Activated CD4-positive, alpha-beta memory T cell treated with anti-CD3 and anti-CD28 coated beads for 36 hours (primary cell): ENCODE results near the gene TXLNA. TPM values are rescaled to one million over a fixed set of nuclear protein-coding genes. Genes with fewer than 3 reads are reported as not detected.
A peak's percentile ranks its signal among the peaks of the same experiment; 100 is the strongest.

Experiments used
- CTCF ChIA-PET: fragments of 350-600 bp; sonication (Branson Sonifier 250); formaldehyde crosslinking; loops from one replicate; lab custom pipeline; 2021; ENCODE audit warnings: antibody characterized with exemption, inconsistent platforms; lab: Charles Lee
- POLR2A ChIA-PET: fragments of 350-600 bp; sonication (Branson Sonifier 250); formaldehyde crosslinking; loops from one replicate; lab custom pipeline; 2021; ENCODE audit warnings: antibody characterized with exemption; lab: Charles Lee
- DNase-seq: peaks from one replicate; pipeline ENCODE4 v3.0.0-alpha.2; 2020
- H3K27ac Mint-ChIP-seq: one replicate; pipeline ENCODE4 v1.8.0; 2021; ENCODE audit warnings: mixed read lengths
- H3K27me3 Mint-ChIP-seq: one replicate; pipeline ENCODE4 v1.8.0; 2021; ENCODE audit warnings: mixed read lengths
- H3K36me3 Mint-ChIP-seq: one replicate; pipeline ENCODE4 v1.8.0; 2021; ENCODE audit warnings: mixed read lengths
- H3K4me1 Mint-ChIP-seq: one replicate; pipeline ENCODE4 v1.8.0; 2021; ENCODE audit warnings: low read depth, mixed read lengths
- H3K4me3 Mint-ChIP-seq: one replicate; pipeline ENCODE4 v1.8.0; 2021; ENCODE audit warnings: mild to moderate bottlenecking, mixed read lengths
- H3K9me3 Mint-ChIP-seq: one replicate; pipeline ENCODE4 v1.8.0; 2021; ENCODE audit warnings: mixed read lengths
- intact Hi-C: fragments of 100-400 bp; cut with micrococcal nuclease; formaldehyde crosslinking; loops from one replicate; pipeline ENCODE4 v1.15.1; 2023
- total RNA-seq, 2 experiments: library from RNA; stranded (reverse); gene quantifications; one replicate each; pipeline ENCODE4 v1.2.3, GENCODE V29; 2021

TXLNA gene
- total RNA-seq, 2 experiments from 2014 or later: 77.4 to 78.2 TPM

DNA sequence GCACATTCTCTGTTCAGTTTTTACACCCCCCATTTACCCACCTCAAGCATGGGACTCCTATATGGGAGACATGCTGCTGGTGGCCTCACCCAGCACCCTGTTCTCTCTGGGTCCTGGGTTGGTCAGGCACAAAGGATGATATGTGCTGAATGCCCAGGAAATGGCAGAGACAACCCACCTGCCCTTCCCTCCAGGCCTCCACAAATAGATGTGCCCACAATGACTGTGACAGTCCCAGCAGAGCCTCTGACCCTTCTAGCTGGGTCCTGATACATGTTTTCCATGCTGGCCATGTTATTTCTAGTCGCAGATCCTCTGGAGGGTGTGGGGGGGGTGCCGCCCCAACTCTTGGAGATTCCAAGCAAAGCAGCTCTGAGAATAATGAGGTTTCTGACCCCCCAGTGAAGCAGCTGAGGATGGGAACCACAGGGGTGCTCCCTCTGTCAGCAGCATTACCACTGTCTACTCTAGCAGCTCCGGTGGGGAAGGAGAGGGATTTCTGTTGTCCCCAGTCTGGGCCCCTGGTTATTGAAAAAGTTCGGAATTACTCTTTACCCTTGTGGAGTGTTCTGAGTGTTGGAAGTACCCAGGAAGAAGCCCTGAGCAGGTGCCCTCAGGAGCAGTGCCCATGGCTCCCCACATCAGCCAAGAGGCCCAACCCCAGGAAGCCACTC is 19.7 kb downstream of the TXLNA start:
- no peaks in the 10 kb centered on the region for H3K9me3 Mint-ChIP-seq
- DNase-seq: no peak
- CTCF ChIA-PET: interaction anchor here (0.7 to 4.0 kb wide), 2 partner anchors 10 to 17 kb away, joined by 3 to 22 read pairs; partner anchors contain the start of gene DCDC2B
- peaks cover 32% of the 10 kb centered on the region for H3K36me3 Mint-ChIP-seq
- peaks cover 60% of the 10 kb centered on the region for H3K4me1 Mint-ChIP-seq
- H3K4me3 Mint-ChIP-seq: no peak overlapping the region
- intact Hi-C loops: no loop called here
- no peaks in the 10 kb centered on the region for H3K27me3 Mint-ChIP-seq
- H3K27ac Mint-ChIP-seq: no peak overlapping the region
- POLR2A ChIA-PET: interaction anchor here (0.6 to 1.0 kb wide), 2 partner anchors 9 to 17 kb away, joined by 3 read pairs; no protein-coding TSS in a partner anchor

DNA sequence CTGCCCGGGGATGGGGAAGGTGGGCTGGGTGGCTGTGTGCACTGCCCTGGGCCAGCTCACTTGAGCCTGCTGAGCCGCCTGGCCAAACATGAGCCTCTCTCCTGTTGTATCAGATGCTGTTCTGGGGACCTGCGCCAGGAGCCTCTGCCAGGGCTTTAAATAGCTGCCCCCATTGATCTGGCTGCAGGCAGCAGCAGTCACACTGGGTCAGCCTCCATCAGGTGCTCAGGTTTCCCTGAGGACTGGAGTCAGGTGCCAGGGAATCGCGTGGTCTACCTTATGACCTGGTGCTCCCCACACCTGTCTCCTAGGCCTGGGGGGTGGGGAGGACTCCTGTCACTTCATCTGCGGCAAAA is 20.2 kb downstream of the TXLNA start:
- Mint-ChIP-seq H3K27ac (no peak overlapping the region), H3K36me3 (peaks cover 27% of the 10 kb centered on the region), H3K4me1 (peaks cover 57% of the 10 kb centered on the region), H3K9me3 (no peaks in the 10 kb centered on the region), H3K27me3 (no peaks in the 10 kb centered on the region), H3K4me3 (peak overlapping the region; percentile 69)
- intact Hi-C loops: loop anchor here (2.0 kb wide), 2 partner anchors 19 to 23 kb away; partner anchors contain the start of genes EIF3I and TMEM234
- ChIA-PET CTCF (interaction anchor here (1.0 to 4.0 kb wide), 3 partner anchors 16 to 201 kb away, joined by 3 to 22 read pairs (median 3); no protein-coding TSS in a partner anchor), POLR2A (interaction anchor here (1.0 to 2.6 kb wide), 4 partner anchors 18 to 452 kb away, joined by 3 to 16 read pairs (median 4); partner anchors contain the start of genes RBBP4 and TXLNA)
- DNase-seq: no peak

DNA sequence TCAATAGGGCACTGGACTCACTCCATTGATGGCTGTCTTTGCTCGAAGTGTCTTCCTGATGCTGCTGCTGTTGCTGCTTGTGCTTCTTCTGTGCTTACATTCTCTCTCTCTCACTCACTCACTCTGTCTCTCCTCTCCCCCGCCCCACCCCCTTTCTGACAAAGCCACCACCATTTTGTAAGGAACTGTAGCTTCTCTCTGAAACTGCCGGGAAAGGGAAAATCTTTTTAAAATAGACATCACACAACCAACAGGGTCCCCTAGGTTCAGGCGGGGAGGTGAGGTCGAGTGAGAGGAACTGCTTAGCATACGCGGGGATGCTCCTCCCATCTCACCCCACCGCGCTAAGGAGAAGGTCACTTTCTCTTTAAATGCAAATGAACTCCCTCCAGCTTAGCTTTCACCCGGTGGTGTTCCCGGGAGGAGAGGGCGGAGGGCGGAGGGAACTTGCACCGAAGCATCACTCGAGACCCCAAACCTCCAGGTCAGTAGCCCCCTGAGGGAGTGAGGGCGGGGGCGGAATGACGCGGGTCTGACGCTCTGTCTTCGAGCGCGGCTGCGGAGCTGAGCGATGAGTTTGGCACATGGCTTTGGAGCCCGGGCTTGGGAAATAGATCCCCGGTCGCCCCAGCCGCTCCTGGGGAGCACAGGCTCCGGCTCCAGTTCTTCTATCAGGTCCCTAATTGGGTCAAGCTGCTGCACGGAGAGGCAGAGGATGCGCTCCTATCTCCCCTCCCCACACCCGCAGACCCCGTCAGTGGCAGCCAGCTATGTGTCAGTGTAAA is 20.9 kb downstream of the TXLNA start, which contains the start of gene CCDC28B:
TSS of gene CCDC28B (plus strand) at position 370 of the 785 bp plus-strand sequence. CDS start 1,341 bp downstream, outside the sequence.
- H3K4me3 Mint-ChIP-seq: peak within 1 kb of the TSS; percentile 81
- peak within 1 kb of the TSS; percentile 80 for H3K27ac Mint-ChIP-seq
- peak; percentile 67 for DNase-seq
- H3K9me3 Mint-ChIP-seq: no peaks in the 10 kb centered on the region
- ChIA-PET POLR2A (interaction anchor here (0.6 to 2.6 kb wide), 7 partner anchors 15 to 451 kb away, joined by 3 to 16 read pairs (median 4); partner anchors contain the start of genes LCK, MARCKSL1, RBBP4 and TXLNA), CTCF (interaction anchor here (1.0 to 4.0 kb wide), 5 partner anchors 15 to 200 kb away, joined by 3 to 22 read pairs (median 3); no protein-coding TSS in a partner anchor)
- no peaks in the 10 kb centered on the region for H3K27me3 Mint-ChIP-seq
- H3K4me1 Mint-ChIP-seq: peaks cover 51% of the 10 kb centered on the region
- H3K36me3 Mint-ChIP-seq: peaks cover 21% of the 10 kb centered on the region
- intact Hi-C loops: loop anchor here (1.0 to 2.0 kb wide), 3 partner anchors 20 to 50 kb away; partner anchors contain the start of genes EIF3I and TMEM234

DNA sequence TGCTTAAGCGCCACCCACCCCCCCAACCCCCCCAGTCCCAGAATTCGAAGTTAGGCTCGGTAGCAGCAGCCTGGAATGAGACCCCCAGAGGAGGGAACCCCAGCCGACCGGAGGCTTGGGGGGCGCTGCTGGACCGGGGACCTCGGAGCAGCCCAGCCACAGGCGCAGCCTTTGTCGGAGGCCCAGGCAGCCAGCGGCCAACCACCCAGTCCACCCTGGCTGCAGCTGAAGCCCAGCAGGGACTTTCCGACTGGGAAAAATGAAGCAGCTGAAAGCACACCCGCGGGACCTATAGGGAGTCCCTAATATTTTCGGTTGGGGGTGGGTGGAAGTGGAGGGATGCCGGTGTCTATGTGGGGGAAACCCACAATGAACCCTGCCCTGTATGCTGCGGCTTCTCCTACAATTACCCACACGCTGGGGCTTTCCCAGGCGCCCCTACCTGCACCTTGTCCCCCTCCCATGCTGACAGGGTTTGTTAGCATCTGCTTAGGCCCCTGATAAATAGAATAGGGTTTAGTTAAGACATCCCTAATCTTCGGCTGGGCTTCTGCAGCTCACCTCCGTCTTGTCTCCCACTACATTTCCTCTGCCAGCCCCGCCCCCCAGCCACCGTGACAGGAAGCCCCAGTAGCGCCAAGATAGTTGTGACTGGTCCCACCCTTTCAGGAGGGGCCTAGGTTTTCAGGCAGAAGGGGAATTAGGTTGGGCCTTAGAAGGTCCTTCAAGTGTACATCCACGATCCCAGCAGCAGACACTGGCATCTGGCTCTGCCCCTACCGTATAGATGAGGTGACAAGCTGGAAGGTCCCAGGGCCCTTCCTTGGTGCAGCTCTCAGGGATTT is 21.8 kb downstream of the TXLNA start:
- CTCF ChIA-PET: interaction anchor here (1.0 to 4.0 kb wide), 4 partner anchors 15 to 199 kb away, joined by 3 to 22 read pairs (median 8); no protein-coding TSS in a partner anchor
- POLR2A ChIA-PET: interaction anchor here (0.6 to 2.6 kb wide), 7 partner anchors 14 to 135 kb away, joined by 3 to 16 read pairs (median 4); partner anchors contain the start of genes LCK, MARCKSL1 and TXLNA
- Mint-ChIP-seq H3K27me3 (no peaks in the 10 kb centered on the region), H3K36me3 (peaks cover 16% of the 10 kb centered on the region), H3K27ac (peak overlapping the region; percentile 80), H3K4me1 (peaks cover 45% of the 10 kb centered on the region), H3K4me3 (peak overlapping the region; percentile 81), H3K9me3 (no peaks in the 10 kb centered on the region)
- peak; percentile 89 for DNase-seq
- intact Hi-C loops: loop anchor here (1.0 to 2.0 kb wide), 3 partner anchors 20 to 49 kb away; partner anchors contain the start of genes EIF3I and TMEM234

DNA sequence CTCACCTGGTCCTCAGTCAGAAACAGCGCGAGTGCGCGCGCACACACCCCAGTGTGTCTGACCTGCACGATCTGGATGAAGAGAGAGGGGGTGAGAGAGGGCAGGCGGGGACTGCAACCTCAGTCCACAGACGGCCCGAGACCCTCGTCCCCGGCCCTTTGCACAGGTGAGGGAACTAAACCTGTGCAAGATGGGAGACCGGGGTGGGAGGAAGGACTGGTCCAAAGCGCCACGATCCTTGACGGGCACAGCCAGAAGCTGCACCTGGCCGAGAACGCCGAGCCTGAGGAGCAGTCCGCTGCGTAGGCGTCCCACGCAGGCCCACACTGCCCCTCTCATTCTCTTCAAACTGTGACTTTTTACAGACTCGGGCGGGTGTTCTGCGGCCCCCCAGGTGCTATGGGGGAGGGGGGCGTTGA is 25.5 kb downstream of the TXLNA start:
- Mint-ChIP-seq H3K4me1 (peaks cover 37% of the 10 kb centered on the region), H3K36me3 (peaks cover 2% of the 10 kb centered on the region), H3K27ac (no peak overlapping the region), H3K4me3 (peak overlapping the region; percentile 89), H3K9me3 (no peaks in the 10 kb centered on the region), H3K27me3 (no peaks in the 10 kb centered on the region)
- CTCF ChIA-PET: interaction anchor here (1.8 to 3.7 kb wide), 2 partner anchors 11 to 43 kb away, joined by 9 to 31 read pairs; partner anchors contain the start of gene FAM167B
- DNase-seq: no peak
- POLR2A ChIA-PET: interaction anchor here (0.6 to 2.8 kb wide), 5 partner anchors 11 to 614 kb away, joined by 3 to 19 read pairs (median 3); partner anchors contain the start of gene TXLNA
- intact Hi-C loops: no loop called here

GRCh38 chr1:32205401-32206370 is 26.2 kb downstream of the TXLNA start, which contains the start of gene IQCC:
TSS of gene IQCC (plus strand) at chr1:32205671. CDS start at chr1:32205682, 11 bp downstream.
- POLR2A ChIA-PET: interaction anchor here (0.5 to 2.8 kb wide), 10 partner anchors 8 to 613 kb away, joined by 3 to 19 read pairs (median 3); partner anchors contain the start of gene TXLNA
- Mint-ChIP-seq H3K27ac (peak within 1 kb of the TSS; percentile 58), H3K4me3 (peak within 1 kb of the TSS; percentile 89), H3K36me3 (peaks cover 2% of the 10 kb centered on the region), H3K4me1 (peaks cover 32% of the 10 kb centered on the region), H3K9me3 (no peaks in the 10 kb centered on the region), H3K27me3 (no peaks in the 10 kb centered on the region)
- CTCF ChIA-PET: interaction anchor here (0.7 to 3.7 kb wide), 5 partner anchors 10 to 132 kb away, joined by 3 to 31 read pairs (median 4); partner anchors contain the start of genes FAM167B, MARCKSL1 and TMEM39B
- peak; percentile 92 for DNase-seq
- intact Hi-C loops: no loop called here

DNA sequence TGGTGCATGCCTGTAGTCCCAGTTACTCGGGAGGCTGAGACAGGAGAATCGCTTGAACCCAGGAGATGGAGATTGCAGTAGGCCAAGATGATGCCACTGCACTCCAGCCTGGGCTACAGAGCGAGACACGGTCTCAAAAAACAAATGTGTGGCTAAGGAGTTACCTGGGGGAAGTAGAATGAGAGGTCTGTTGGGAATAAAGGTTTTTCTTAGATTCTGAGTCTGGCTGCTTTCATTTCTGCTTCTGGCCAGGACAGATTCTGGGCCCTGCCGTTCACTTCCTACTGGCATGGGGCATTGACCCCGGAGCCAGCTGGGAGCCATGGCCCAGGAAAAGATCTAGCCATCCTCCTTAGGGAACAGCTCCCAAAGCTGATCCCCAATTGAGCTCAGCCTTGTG is 29.0 kb downstream of the TXLNA start:
- intact Hi-C loops: no loop called here
- Mint-ChIP-seq H3K36me3 (peaks cover 2% of the 10 kb centered on the region), H3K27ac (no peak overlapping the region), H3K4me1 (peaks cover 16% of the 10 kb centered on the region), H3K9me3 (no peaks in the 10 kb centered on the region), H3K27me3 (no peaks in the 10 kb centered on the region), H3K4me3 (no peak overlapping the region)
- ChIA-PET CTCF (interaction anchor here (0.5 to 3.7 kb wide), 2 partner anchors 7 to 9 kb away, joined by 3 to 31 read pairs; no protein-coding TSS in a partner anchor), POLR2A (no interaction called here)
- DNase-seq: no peak

GRCh38 chr1:32208891-32209328 is 29.4 kb downstream of the TXLNA start, which contains the start of gene DCDC2B:
TSS of gene DCDC2B (plus strand) at chr1:32209089. CDS start at chr1:32209094, 5 bp downstream.
- no peaks in the 10 kb centered on the region for H3K27me3 Mint-ChIP-seq
- H3K9me3 Mint-ChIP-seq: no peaks in the 10 kb centered on the region
- peaks cover 15% of the 10 kb centered on the region for H3K4me1 Mint-ChIP-seq
- intact Hi-C loops: no loop called here
- POLR2A ChIA-PET: no interaction called here
- no peak within 1 kb of the TSS for H3K27ac Mint-ChIP-seq
- H3K36me3 Mint-ChIP-seq: peaks cover 2% of the 10 kb centered on the region
- DNase-seq: peak; percentile 14
- no peak within 1 kb of the TSS for H3K4me3 Mint-ChIP-seq
- CTCF ChIA-PET: interaction anchor here (0.5 kb wide), 1 partner anchor 10 kb away, joined by 3 read pairs; no protein-coding TSS in a partner anchor

DNA sequence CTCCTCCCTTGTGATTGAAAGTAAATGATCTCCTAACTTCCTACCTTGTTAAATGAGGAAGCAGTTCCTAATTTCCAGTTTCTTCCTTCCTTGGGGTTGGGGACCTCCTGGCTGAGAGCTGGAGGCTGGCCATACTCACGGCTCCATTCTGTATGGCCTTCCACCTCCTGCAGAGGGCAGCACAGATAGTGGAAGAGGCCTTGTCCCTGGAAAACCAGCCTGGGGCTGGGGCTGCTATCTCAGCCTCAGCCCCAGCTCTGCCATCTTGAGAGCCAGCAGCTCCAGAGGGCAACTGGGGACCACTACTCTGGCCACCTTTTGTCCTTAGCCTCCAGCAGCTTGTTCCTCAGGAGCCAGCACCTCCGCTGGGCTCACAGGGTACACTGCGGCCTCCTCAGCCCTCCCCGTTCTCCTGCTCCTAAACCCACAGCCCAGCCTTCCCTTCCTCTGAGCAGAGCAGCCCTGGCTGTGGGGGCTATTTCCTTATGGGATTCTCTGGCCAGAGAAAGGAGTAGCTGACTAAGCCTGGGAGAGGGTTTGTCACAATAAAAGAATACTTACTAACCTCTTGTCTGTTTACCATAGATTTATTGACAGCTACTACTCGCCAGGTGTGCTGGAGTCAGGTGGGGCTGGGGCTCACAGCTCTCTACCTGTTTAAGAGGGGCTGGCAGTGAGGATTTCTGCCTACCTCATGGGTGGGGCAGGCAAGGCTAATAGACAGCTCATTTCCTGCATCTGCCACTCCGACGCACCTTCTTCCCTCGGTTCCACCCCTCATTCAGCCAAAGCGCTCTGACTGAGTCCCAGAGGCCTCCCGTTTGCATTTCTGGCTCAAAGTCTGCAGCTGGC is 36.4 kb downstream of the TXLNA start:
- Mint-ChIP-seq H3K4me1 (peaks cover 14% of the 10 kb centered on the region), H3K4me3 (no peak overlapping the region), H3K36me3 (peaks cover 10% of the 10 kb centered on the region), H3K9me3 (no peaks in the 10 kb centered on the region), H3K27ac (peak overlapping the region; percentile 8), H3K27me3 (no peaks in the 10 kb centered on the region)
- POLR2A ChIA-PET: interaction anchor here (1.1 to 1.6 kb wide), 5 partner anchors 10 to 178 kb away, joined by 3 to 19 read pairs (median 5); partner anchors contain the start of genes BSDC1, IQCC and MARCKSL1
- intact Hi-C loops: loop anchor here (1.0 kb wide), 1 partner anchor 197 kb away; no protein-coding TSS in a partner anchor
- DNase-seq: peak; percentile 74
- CTCF ChIA-PET: interaction anchor here (0.6 to 3.1 kb wide), 57 partner anchors 9 to 208 kb away, joined by 3 to 65 read pairs (median 5); partner anchors contain the start of genes BSDC1, CCDC28B, FAM167B and HDAC1
